GM12878 (cell line): ENCODE data around the gene C1orf198.

Experiments used
- BCL11A ChIP-seq: IDR thresholded peaks from 2 replicates; pipeline ENCODE4 v1.6.1; 2011; ENCODE audit warnings: low read depth, low read length
- EP300 ChIP-seq, 2 experiments: fragments of 150-350 bp in 1 of 2; IDR thresholded peaks; 2 replicates each; pipeline ENCODE4 v1.6.1; 2011 to 2012; ENCODE audit warnings: low read depth in 2 of 2, low read length in 2 of 2, borderline replicate concordance in 1 of 2, improper control_type of control experiment in 1 of 2, inconsistent platforms in 1 of 2; ENCODE audit not compliant: control insufficient read depth in 1 of 2
- GATAD2B ChIP-seq: fragments of 450-650 bp; conservative IDR thresholded peaks from 2 replicates; pipeline ENCODE4 v1.6.1; 2017; ENCODE audit warnings: low read depth, mild to moderate bottlenecking, moderate library complexity
- MTA2 ChIP-seq: fragments of 450-650 bp; IDR thresholded peaks from 2 replicates; pipeline ENCODE4 v1.6.1; 2016; ENCODE audit warnings: low read depth, mild to moderate bottlenecking, moderate library complexity
- POLR2AphosphoS5 ChIP-seq: IDR thresholded peaks from 2 replicates; pipeline ENCODE4 v1.6.1; 2011; ENCODE audit warnings: mild to moderate bottlenecking, low read length, inconsistent platforms
- RELA ChIP-seq: fragments of 450-650 bp; IDR thresholded peaks from 2 replicates; pipeline ENCODE4 v1.8.0; 2014; ENCODE audit warnings: borderline replicate concordance; ENCODE audit not compliant: partially characterized antibody
- SRF ChIP-seq, 2 experiments: IDR thresholded peaks; 2 replicates each; pipeline ENCODE4 v1.6.1; 2011; ENCODE audit warnings: low read depth in 2 of 2, low read length in 2 of 2, mild to moderate bottlenecking in 1 of 2, moderate library complexity in 1 of 2
- TAF1 ChIP-seq: IDR thresholded peaks from 2 replicates; pipeline ENCODE4 v1.6.1; 2011; ENCODE audit warnings: mild to moderate bottlenecking, low read depth, low read length, borderline replicate concordance
- TF ChIP-seq, protein P1 (sequence below): IDR thresholded peaks from 2 replicates; pipeline ENCODE4 v1.6.1; 2011; ENCODE audit warnings: low read depth, mild to moderate bottlenecking, low read length, moderate library complexity, borderline replicate concordance; ENCODE audit errors: extremely low read depth
- TF ChIP-seq, protein P2 (sequence below), 3 experiments: IDR thresholded peaks in 2 of 3; conservative IDR thresholded peaks in 1 of 3; 2 replicates each; pipeline ENCODE4 v1.5.1; 2011; ENCODE audit warnings: low read depth in 3 of 3, low read length in 3 of 3, mild to moderate bottlenecking in 3 of 3, control low read depth in 2 of 3, moderate library complexity in 2 of 3, inconsistent platforms in 1 of 3, mixed read lengths in 1 of 3; ENCODE audit not compliant: control insufficient read depth in 2 of 3, insufficient read depth in 1 of 3; ENCODE audit errors: extremely low read depth in 1 of 3

DNA sequence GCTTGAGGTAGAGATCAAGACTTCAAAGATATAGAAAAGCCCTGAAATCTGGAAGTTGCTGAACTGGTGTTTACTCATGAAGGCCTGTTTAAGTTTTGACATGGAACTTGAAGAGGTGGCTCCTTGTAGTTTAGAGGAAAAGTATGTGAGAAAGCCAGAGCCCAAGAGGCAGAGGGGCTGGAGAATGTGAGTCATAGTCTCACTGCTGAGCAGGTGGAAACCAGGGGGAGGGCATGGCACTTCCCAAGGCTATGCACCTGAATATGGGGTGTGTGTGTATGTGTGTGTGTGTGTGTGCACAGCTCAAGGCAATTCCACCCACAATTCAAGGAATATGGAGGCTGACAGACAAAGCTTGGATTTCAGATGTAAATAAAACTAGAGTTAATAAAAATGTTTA is 46.8 kb upstream of the C1orf198 start:
- no peak for TF ChIP-seq SRF (IDR thresholded peaks at IDR 0.05; ENCODE audit: low read depth in 2 of 2, low read length in 2 of 2)
- no peak for TF ChIP-seq GATAD2B
- TF ChIP-seq, protein P1, sequence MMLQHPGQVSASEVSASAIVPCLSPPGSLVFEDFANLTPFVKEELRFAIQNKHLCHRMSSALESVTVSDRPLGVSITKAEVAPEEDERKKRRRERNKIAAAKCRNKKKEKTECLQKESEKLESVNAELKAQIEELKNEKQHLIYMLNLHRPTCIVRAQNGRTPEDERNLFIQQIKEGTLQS: no peak
- no peak for TF ChIP-seq BCL11A
- TF ChIP-seq TAF1: no peak
- no peak for TF ChIP-seq POLR2AphosphoS5
- TF ChIP-seq, protein P2, sequence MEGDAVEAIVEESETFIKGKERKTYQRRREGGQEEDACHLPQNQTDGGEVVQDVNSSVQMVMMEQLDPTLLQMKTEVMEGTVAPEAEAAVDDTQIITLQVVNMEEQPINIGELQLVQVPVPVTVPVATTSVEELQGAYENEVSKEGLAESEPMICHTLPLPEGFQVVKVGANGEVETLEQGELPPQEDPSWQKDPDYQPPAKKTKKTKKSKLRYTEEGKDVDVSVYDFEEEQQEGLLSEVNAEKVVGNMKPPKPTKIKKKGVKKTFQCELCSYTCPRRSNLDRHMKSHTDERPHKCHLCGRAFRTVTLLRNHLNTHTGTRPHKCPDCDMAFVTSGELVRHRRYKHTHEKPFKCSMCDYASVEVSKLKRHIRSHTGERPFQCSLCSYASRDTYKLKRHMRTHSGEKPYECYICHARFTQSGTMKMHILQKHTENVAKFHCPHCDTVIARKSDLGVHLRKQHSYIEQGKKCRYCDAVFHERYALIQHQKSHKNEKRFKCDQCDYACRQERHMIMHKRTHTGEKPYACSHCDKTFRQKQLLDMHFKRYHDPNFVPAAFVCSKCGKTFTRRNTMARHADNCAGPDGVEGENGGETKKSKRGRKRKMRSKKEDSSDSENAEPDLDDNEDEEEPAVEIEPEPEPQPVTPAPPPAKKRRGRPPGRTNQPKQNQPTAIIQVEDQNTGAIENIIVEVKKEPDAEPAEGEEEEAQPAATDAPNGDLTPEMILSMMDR (IDR thresholded peaks at IDR 0.05 in 2 of 3, conservative IDR thresholded peaks at IDR 0.05 in 1 of 3; ENCODE audit: control insufficient read depth in 2 of 3, extremely low read depth in 1 of 3, insufficient read depth in 1 of 3, low read depth in 3 of 3, low read length in 3 of 3): no peak
- no peak for TF ChIP-seq MTA2
- no peak for TF ChIP-seq EP300 (IDR thresholded peaks at IDR 0.05; ENCODE audit: borderline replicate concordance in 1 of 2, control insufficient read depth in 1 of 2, low read depth in 2 of 2, low read length in 2 of 2)
- TF ChIP-seq RELA: no peak
